NCI-H2107 treated with DMSO at 0.1 percent for 48 hours (cell line): ENCODE results near the gene PCGF3.
"Not testable (repeated sequence)": the region's sequence is repeated elsewhere in the genome, so short reads cannot be mapped to it uniquely, and the experiment has no call there.

Experiments
- DNase-seq: peaks from one replicate; lab custom pipeline; 2025; ENCODE audit not compliant: unreplicated experiment; lab: John Stamatoyannopoulos, UW

Gene PCGF3

DNA sequence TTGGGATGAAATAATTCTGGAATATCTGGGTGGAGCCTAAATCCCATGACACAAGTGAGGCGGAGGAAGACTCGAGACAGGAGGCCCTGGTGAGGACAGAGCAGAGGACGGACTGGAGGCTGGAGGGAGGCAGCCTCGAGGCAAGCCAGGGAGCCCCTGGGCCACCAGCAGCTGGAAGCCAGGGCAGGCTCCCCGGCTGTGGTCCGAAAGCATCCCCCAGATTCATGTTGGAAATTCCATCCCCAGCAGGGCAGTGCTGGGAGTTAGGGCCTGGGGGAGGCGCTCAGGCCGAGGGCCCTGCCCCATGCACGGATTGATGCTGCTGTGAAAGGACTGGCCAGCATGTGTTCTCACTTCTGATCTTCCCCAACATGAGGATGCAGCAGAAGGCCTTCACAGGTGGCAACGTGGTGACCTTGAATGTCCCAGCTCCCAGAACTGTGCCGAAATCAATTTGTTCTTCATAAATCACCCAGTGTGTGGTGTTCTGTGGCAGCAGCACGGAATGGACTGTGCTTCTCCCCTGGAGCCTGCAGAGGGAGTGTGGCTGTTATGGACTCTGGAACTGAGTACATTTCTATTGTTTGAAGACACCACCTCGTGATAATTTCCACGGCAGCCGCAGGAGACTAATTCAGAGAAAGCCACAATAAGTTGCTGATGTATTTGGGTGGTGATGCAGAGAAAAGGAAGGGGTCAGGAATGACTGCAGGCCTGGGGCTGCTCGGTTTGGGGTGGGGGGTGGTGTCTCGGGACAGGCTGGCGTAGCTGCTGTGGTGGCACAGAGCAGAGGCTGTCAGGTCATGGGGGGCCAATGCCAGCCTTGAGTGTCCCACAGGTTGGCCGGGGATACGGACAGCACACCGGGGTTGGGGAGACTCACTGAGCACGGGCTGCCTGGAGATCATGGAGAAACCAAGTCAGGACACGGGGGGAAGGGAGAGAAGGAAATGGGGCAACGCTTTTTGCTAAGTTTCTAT, 56.9 kb downstream of the PCGF3 start:
- DNase-seq, result no peak

DNA sequence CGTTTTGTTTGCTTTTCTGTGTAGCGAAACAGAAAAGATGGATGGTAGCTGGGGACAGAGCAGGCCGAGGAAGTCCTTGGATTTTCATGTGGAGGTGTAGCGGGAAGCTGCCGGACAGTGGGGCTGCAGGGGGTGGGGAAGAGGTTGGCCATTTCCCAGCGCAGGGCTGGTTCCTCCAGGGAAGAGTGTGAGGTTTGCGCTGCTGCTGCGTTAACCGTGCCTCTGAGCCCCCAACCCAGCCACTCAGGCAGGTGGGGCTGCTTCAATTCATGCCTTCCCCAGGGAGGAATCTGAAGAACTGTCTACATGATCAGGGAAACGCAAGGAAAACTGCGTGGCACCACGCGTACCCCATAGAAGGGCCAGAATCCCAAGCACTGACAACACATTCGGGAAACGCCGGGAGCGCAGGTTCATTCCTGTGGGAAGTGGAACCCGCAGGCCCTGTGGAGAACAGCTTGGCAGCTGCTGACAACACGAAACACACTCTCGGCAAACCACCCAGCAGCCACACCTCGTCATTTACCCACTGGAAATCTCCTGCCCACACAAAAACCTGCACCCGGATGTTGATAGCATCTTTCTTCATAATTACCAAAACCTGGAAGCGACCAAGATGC, 57.7 kb downstream of the PCGF3 start:
- no peak for DNase-seq

DNA sequence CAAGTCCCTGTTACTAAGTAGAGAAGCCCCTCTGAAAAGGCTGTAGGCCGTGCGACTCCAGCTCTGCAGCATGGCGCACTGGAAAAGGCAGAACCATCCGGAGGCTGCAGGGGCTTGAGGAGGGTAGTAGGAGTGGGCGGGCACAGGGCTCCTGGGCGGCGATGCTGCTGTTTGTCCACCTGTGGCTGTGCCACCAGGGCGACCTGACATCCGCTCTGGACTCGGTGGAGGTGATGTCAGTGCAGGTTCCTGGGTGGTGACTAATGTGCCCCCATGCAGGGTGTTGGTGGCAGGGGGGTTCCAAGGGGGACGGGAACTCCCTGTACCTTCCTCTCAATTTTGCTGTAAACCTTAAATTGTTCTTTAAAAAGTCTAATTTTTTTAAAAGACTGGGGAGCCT, 58.3 kb downstream of the PCGF3 start:
- DNase-seq, result no peak

DNA sequence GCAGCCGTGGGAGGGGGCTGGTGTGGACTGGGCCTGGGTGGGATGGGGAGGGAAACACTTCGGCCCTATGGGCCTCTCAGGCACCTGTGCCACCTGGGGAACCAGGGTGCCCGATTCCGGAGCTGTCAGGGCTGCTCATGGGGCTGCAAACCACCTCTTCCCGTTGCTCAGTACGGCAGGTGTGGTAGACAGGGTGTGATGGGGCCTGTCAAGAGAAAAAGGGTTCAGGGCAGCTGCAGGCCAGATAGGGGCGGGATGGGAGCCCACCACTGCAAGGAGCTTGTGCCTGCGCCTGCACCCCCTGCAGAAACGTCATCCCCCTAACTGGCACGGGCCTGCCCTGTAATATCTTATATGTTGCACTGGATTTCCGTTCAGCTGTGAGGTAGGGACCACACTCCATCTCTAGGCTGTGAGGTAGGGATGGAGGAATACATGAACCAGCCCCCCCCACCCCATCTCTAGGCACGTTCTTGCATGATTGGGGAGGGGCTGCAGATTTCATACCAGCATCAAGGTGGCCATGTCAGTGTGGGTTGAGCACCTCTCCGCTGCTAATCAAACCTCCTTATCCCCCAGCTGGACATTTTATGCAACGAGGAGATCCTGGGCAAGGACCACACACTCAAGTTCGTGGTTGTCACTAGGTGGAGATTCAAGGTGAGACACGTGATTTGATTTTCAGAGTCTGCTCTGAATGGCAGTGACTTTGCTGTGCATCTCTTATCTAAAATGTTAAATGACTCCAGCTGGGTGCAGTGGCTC, 59.0 kb downstream of the PCGF3 start:
- DNase-seq, result no peak

DNA sequence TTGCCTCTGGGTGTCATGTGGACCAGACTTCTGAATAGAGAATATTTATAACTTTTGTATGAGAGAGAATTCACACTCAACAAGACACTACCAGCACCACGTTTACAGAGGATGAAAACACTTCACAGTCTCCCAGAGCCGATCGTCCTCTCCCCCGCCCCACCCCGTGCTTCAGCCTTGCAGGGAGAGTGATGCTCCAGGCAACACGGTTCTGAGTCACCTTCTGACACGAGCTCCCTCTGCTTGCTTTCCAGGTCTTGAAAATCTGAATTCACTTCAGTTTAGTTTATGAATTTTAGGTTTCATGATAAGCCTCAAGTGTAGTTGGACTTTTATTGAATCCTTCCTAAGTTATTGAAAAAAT, 60.5 kb downstream of the PCGF3 start:
- DNase-seq, result no peak

DNA sequence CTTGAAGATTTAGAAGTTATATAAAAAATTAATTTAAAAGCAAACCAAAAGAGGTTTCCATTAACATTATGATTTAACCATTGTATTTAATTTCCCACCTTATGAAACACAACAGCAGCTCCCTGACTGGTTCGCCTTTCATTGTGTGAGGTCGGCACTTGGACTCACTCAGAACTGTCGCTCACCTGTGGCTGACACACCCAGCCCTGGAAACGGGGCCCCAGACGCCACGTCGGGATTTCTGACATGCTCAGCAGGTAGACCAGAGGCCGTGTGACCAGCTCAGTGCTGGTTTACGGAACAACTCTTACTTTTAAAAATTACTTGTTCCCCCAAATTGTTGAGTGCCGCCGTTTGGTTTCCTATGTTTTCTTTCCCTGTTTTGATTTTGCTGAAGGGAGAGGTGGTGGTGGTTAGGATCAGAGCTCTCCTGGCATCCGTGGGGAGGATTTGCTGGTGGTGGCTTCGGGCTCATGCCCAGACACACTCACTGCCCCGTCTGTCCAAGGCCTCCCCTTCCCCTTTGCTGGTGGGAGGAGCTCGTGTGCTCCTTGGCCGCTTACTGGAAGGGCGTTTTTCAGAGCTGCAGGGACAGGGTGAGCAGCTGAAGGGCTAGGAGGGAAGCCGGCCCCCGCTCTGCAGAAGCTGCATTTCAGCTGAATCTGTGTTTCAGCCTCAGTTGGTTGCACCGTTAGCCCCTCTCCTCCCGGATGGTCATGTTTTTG, 61.1 kb downstream of the PCGF3 start:
- no peak for DNase-seq

DNA sequence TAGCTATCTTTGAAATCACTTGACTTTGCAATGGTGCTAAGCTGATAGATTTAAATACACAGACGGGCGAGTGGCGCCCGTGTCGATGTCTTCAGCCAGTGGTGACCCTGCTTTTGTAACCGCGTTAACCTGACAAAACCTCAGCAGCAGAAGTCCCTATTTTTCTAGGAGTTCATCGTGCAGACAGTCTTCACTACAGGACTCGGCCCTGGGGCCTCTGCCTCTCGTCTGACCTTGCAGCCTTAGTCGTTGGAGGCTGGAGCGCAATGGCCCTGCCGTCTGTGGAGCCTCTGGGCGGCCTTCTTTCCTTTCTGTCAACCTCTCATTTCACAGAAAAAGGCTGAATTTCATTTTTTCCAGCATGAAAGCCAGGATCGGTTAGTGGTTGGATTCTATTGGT, 62.4 kb downstream of the PCGF3 start:
- DNase-seq, result no peak

DNA sequence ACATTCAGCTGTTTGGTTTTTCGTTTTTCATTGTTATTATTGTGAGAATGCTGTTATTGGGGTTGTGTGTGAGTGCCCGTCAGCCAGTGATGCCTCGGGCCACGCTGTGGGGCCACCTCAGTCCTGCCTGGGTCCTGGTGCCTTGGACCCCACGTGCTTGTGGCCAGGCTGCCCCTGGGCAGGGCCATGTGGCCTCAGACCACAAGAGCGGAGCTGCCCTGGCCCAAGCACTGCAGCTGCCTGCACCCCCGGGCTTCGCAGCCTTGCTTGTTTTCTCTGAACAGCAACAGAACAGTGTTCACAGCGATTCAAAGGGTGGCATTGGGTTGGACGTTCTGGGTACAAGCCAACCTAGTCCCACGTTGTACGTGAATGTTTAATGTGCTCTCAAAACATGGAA, 63.4 kb downstream of the PCGF3 start:
- no peak for DNase-seq

DNA sequence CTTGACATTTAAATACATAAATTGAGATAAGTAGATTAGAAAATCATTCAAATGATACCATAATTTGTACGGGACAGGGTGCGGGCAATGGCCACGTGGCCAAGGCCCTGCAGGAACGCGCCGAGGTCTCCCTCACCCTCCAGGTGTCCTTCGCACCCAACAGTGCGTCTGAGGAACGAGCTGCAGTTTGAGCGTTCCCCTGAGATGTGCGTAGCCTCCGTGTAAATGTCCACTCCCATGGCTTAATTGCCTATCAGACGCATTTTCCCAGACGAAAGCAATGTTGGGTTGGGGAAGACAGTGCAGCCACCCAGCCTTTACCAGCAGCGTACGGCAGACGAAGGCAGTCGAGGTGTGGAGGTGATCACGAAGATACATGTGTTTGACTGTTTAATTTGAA, 63.9 kb downstream of the PCGF3 start:
- DNase-seq, result no peak

DNA sequence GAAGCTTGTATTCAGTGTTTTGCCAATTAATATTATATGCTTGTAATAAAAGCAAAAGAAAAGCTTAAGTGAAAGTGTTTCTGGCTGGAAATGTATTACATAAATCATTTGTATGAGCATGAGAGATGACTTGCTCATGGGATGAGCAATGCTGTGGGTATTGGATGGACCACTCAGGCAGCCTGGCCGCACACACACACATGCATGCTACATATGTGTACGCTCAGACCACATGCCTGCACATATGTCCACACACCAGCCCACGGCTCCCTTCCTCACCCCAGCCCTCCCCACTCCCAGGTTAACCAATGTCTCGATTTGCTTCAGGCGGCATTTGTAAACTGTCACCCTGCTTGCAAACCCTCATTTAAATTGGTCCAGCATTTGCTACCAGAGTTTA, 64.4 kb downstream of the PCGF3 start:
- no peak for DNase-seq

DNA sequence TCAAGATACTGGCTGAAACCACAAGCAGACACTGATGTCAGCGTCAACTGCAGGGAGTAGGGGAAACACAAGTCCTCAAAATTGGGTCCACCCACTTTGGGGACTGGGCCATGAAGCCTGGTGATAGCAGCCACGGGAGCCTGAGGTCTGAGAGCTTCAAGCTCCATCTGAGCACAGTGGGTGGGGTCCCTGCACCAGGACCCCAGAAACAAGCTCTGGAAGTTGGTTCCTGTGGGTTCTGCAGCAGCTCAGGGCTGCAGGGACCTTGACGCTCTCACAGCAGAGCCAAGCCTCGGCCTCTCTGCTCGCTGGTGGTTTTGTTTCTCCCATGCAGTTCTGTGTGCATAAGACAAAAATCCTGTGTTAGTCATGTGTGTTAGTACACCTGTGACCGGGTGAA, 65.8 kb downstream of the PCGF3 start:
- DNase-seq, result no peak

DNA sequence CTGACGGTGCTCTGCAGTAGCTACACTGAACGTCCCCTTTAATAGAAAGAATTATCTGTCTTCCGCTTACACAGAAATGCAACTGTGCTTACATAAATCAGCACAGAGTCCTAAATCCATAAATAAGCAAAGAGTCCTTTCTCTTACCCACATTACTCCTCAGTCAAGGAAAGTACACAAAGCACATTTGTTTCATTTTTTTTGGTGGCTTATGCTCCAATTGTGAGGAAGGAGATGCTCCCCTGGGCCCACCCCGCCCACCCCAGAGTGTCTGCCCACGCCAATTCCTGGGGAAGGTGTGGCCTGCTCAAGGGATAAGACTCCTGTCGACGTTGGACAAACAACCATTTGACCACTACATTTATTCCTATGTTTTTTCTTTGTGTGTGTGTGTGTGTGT, 66.5 kb downstream of the PCGF3 start:
- DNase-seq, result no peak

DNA sequence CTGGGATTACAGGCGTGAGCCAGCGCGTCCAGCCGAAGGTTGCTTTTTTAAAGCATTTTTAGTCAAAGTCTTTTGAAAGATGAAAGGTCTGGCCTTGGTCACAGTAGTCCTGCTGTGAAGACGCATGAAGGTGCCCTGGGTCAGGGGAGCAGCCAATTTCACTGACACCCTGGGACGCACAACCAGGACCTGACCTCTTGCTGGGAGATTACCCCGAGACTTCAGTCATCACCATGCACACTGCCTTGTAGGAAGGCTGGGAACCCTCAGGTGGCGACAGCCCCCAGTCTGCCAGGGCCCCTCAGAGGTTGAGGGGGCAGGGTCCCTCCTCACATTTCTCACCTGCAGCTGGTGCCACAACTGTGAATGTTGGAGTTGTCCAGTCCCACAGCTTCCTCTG, 67.1 kb downstream of the PCGF3 start:
- DNase-seq, result no peak

DNA sequence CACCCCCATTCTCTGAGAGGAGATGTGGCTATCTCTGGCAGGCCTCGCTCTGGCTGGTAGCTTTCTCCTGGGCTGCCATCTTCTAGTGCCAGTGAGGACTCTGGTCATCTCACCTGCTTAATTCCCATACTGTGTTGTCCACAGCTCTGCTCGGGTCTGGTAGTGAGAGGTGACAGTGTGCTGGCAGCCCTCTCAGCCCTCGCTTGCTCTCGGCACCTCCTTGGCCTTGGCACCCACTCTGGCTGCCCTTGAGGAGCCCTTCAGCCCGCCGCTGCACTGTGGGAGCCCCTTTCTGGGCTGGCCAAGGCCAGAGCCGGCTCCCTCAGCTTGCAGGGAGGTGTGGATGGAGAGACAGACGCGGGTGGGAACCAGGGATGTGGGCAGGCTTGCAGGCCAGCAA, 67.6 kb downstream of the PCGF3 start:
- DNase-seq, result no peak

DNA sequence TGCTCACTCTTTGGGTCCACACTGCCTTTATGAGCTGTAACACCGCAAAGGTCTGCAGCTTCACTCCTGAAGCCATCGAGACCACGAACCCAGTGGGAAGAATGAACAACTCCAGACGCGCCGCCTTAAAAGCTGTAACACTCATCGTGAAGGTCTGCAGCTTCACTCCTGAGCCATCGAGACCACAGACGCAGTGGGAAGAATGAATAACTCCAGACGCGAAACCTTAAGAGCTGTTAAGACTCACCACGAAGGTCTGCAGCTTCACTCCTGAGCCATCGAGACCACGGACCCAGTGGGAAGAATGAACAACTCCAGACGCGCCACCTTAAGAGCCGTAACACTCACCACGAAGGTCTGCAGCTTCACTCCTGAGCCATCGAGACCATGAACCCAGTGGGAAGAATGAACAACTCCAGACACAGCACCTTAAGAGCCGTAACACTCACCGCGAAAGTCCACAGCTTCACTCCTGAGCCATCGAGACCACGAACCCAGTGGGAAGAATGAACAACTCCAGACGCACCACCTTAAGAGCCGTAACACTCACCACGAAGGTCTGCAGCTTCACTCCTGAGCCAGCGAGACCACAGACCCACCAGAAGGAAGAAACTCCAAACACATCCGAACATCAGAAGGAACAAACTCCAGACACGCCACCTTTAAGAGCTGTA, 68.9 kb downstream of the PCGF3 start:
- DNase-seq, result not testable (repeated sequence)

DNA sequence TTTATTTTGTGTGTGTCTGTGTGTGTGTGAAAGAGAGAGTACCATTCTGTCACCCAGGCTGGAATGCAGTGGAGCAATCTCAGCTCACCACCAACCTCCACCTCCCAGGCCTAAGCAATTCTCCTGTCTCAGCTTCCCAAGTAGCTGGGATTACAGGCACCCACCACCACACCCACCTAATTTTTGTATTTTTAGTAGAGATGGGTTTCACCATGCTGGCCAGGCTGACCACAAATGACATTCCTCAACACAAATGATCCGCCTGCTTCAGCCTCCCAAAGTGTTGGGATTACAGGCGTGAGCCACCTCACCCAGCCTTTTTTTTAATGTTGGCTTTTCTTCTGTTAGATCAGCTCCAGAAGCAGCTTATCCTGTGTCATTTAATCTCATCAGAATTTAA, 69.9 kb downstream of the PCGF3 start:
- DNase-seq, result not testable (repeated sequence)

DNA sequence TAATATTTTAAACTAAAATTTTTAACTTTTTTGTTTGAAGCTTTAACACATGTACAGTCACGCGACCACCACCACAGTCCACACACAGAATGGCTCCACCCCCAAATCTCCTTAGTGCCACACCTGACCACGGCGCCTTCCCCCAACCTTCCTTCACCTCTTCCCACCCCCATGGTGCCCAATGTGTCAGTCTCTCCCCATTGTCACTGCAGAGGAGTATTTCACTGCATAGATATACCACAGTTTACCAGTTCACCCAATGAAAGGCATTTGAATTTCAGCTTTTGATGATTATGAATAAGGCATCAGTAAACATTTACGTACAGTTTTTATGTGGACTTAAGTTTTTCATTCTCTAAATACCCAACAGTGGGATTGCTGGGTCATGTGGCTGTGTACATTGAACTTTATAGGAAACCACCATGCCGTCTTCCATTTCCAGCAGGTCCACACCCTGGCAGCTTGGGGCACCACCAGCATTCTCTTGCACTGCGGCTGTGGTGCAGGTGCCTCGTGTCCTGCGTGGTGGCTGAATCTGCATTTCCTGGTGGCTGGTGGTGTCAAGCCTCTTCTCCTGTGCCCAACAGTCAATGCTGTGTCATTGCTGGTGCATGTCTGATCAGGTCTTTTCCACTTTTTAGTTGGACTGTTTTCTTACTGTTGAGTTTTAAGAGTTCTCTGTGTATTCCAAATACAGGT, 71.3 kb downstream of the PCGF3 start:
- DNase-seq, result no peak

DNA sequence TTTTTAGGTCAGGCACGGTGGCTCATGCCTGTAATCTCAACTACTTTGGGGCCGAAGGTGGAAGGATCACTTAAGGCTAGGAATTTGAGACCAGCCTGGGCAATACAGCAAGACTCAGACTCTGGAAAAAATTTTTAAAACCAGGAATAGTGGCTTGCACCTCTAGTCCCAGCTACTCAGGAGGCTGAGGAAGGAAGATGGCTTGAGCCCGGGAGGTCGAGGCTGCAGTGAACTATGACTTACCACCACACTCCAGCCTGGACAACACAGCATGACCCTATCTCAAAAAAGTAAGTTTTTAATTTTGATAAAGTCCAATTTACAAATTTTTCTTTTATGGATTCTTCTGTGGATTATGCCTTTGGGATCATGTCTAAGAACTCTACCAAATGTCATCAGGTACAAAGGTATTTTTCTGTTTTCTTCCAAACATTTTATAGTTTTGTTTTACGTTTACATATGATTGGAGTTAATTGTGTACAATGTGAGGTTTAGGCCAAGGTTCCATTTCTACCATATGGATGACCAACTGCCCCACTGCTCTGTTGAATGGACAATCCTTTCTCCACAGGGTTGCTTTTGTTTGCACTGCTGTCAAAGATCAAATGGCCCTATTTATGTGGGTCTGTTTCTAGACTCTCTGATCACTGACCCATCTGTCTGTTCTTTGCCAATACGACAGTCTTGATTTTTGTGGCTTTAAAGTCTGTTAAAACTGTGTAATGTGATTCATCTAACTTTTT, 72.1 kb downstream of the PCGF3 start:
- DNase-seq, result no peak

DNA sequence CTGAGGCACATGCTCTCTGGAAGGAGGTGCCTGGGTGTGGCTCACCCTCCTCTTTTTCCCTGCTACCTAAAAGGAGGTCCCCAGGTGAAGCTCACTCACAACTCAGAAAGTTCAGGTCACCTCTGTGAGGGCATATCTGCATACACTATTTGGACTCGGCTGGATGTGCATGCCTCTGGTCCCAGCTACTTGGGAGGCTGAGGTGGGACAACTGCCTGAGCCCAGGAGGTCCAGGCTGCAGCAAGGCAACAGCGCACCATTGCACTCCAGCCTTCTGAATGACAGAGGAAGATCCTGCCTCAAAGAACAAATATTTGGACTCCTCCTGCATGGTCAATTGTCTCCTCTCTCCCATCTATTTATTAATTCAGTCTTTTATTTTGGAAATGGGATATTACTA, 73.9 kb downstream of the PCGF3 start:
- no peak for DNase-seq
